ENCODE measurements around the gene KCNH1. TPM values are rescaled to one million over a fixed set of nuclear protein-coding genes. Genes with fewer than 3 reads are reported as not detected.

Gene KCNH1
- polyA plus RNA-seq, 4 donors: 0.21 to 0.37 (median 0.30) TPM

- DNase-seq (ENCODE audit: low read depth in 4 of 4, low spot score in 3 of 4): no peak
Observed at GRCh38 chr1:210696709-210697108, 437.2 kb downstream of the KCNH1 start.

DNA sequence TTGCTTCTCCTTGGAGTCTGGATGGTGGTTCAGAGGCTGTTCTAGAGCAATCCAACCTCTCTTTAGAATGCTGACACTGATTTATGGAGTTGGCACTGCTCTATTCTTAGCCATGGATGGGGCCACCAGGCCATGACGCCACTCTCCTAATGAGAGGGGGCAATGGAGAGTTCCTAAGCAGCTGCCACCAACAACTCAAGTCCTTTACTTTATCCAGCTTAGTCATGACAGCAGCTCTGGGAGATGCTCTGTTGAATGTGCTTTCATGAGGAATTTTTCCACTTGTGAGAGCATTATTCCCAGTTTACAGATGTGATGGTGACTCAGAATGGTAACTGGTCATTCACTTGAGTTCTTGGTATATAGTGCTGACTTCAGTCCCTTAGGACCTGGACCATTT is 438.9 kb downstream of the KCNH1 start:
- no peak for DNase-seq (ENCODE audit: low read depth in 4 of 4, low spot score in 3 of 4)

DNA sequence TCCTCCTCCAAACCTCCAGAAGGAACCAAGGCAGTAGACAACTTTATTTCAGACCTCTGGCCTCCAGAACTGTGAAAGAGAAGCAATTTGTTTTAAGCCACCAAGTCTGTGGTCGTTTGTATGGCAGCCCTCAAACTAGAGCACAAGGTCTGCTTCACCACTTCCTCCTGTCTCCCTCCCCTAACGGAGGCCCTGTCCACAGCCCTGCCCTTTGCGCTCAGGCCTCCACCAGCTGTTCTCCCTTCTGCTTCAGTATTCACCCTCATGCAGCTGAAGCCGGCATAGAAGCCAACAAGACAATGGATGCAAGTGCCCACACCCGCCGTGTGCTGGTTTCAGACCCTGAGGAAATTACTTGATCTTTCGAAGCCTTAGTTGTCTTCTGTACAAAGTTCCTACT is 441.2 kb downstream of the KCNH1 start:
- DNase-seq (ENCODE audit: low read depth in 4 of 4, low spot score in 3 of 4): no peak

DNA sequence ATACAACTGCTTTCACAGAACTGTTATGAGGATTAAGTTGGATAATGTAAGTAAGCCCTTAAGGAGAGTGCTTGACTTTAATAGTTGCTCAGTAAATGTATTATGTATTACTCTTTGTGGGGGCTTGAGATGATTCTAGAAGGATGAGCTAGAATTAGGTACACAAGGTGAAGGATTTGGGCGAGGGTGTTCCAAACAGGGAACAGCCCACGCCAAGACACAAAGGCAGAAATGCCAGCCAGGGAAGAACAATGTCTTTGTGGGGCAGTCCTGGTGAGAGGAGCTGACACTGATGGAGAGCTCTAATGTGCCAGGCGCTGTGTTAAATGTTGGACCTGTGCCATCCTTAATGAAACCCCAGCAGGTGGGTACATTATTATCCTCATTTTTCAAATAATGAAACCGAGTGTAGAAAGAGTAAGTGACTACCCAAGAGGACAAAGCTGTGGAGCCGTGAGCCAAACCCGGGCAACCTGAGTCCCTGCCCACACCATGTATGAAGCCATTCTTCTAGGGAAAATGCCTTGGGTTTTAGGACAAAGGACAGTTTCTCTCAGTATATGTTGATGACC is 442.8 kb downstream of the KCNH1 start:
- no peak for DNase-seq (ENCODE audit: low read depth in 4 of 4, low spot score in 3 of 4)

DNA sequence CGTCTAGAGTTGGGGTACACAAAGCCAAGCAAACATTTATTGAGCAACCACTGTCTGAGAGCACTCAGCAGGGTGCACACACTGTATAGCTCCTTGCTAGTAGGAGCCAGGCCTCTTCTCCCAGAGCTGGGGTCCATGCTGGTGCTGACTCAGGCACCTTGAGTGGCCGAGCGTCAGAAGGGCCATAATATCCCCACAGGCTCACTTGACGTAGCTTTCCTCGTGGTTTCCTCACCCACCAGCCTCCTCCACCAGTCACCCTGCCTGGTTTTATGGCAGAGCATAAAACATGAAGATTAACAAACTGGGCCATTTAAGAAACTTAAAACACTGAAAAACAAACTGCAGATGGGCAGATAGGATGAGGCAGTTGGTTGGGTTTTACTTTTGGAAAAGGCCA is 443.7 kb downstream of the KCNH1 start:
- DNase-seq (ENCODE audit: low read depth in 4 of 4, low spot score in 3 of 4): no peak

DNA sequence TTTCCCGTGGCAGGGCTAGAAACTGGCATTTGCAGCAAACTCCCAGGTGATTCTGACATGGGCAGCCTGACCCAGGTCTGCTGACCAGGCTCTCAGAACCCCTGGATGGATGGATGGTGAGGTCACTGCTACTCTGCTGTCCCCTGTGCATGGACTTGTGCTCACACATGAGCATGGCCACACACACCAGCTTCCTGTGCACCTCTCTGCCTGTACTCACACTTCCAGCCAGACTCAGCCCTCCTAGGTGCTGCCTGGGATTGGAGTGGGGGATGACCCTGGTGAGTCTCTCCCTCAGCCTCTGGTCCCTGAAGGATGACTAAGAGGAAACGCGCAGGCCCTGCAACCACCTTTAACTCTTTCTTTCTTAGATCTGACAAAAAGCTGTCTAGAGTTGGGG is 444.1 kb downstream of the KCNH1 start:
- DNase-seq (ENCODE audit: low read depth in 4 of 4, low spot score in 3 of 4): no peak

- no peak for DNase-seq (ENCODE audit: low read depth in 4 of 4, low spot score in 3 of 4)
Observed at GRCh38 chr1:210688512-210689234, 445.3 kb downstream of the KCNH1 start.

- no peak for DNase-seq (ENCODE audit: low read depth in 4 of 4, low spot score in 3 of 4)
Observed at GRCh38 chr1:210687582-210688279, 446.2 kb downstream of the KCNH1 start.

DNA sequence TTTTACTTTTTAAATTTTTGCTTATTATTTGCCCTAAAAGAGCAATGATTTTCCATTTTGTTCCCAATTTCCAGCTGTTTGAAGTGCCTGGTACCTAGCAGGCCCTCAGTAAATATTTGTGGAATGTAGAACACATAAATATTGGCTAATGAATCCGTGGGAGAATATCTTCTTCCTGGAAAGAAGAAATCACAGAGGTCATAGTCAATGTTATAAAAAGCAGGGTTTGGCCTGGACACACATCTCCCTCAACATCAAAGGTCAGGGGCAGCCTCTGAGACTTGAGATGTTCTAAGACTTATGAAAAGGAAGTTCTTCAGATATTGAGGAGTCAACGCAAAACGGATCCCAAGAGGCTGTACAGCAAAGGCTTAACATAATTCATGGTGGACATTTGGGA is 447.1 kb downstream of the KCNH1 start:
- no peak for DNase-seq (ENCODE audit: low read depth in 4 of 4, low spot score in 3 of 4)

DNA sequence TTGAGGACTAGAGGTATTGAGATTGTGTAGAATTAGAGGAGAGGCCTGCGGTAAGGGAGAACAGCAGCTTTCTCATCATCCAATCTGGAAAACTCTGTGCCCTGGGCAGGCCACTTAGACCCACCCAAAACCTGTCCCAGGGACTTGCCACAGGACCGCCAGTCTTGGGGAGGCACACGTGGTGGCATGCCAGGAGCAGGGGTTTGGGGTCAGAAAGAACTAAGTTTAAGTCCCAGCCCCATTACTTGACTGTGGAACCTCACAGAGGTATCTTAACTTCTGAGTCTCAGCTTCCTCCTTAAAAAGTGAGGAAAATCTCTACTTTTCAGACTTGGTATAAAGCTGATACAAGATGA is 448.7 kb downstream of the KCNH1 start:
- DNase-seq (ENCODE audit: low read depth in 4 of 4, low spot score in 3 of 4): no peak

- no peak for DNase-seq (ENCODE audit: low read depth in 4 of 4, low spot score in 3 of 4)
Observed at GRCh38 chr1:210684466-210685294, 449.3 kb downstream of the KCNH1 start.

GRCh38 chr1:210683403-210684047 is 450.4 kb downstream of the KCNH1 start:
- DNase-seq (ENCODE audit: low read depth in 4 of 4, low spot score in 3 of 4): no peak

DNA sequence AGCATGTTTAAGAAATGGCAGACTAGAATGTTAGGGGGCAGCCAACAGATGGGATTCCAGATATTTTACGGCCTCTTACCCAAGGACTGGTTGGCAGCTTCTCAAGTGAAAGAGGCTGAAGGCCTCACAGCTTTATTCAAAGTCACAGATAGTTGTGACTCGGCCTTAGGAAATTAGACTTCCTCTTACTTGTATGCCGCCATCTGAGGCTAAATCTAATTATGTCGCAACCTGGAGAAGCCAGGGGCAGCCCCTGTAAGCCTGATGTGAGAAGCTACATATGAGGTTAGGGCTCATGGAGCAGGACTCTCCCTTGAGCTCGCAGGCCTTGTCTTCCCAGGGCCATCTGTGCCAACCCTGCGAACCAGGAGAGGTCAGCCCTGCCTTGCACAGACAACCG is 452.8 kb downstream of the KCNH1 start:
- no peak for DNase-seq (ENCODE audit: low read depth in 4 of 4, low spot score in 3 of 4)

- DNase-seq (ENCODE audit: low read depth in 4 of 4, low spot score in 3 of 4): no peak
Observed at GRCh38 chr1:210678306-210678705, 455.6 kb downstream of the KCNH1 start.

GRCh38 chr1:210677533-210677932 is 456.4 kb downstream of the KCNH1 start:
- no peak for DNase-seq (ENCODE audit: low read depth in 4 of 4, low spot score in 3 of 4)

- no peak for DNase-seq (ENCODE audit: low read depth in 4 of 4, low spot score in 3 of 4)
Observed at GRCh38 chr1:210676539-210676938, 457.4 kb downstream of the KCNH1 start.

DNA sequence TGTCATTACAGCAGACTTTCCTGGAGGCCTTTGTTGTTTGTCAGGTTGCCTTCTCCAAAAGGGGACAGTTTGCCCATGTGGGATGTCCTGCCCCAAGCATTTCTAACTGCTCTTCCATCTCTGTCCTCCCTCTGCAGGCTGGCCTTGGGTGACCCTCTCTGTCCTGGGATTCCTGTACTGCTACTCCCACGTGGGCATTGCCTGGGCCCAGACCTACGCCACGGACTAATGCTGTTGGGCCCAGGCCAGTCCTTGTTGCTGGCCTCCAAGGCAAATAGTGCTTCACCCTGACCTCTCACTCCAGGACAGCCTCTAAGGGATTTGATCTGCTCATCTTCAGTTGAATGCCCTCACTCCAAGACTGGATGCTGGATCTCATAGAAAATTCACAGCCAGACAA is 459.8 kb downstream of the KCNH1 start:
- no peak for DNase-seq (ENCODE audit: low read depth in 4 of 4, low spot score in 3 of 4)

DNA sequence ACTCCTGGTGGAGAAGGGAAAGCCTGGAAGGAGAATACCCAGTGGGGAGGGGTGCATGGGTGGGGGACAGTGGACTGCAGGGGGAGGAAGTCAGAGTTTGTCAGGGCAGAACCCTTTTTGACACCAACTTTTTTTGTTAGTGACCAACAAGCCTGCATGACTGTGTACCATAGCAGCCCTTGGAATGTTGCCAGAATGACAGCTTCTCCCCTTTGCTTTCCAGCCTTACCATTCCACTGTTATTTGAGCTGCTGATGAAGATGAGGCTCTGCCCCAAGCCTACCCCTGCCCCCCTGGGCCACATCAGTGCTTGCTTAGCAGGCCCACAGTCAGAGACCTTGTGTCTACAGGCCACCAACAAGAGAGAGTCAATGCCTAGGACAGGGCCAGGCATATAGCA is 464.0 kb downstream of the KCNH1 start:
- DNase-seq (ENCODE audit: low read depth in 4 of 4, low spot score in 3 of 4): no peak

GRCh38 chr1:210663730-210664573 is 470.0 kb downstream of the KCNH1 start:
- no peak for DNase-seq (ENCODE audit: low read depth in 4 of 4, low spot score in 3 of 4)
